NCI-H128 (cell line): Measurements from ENCODE around the gene CISTR.
A peak's percentile ranks its signal among the peaks of the same experiment; 100 is the strongest.

Experiments
- DNase-seq: peaks from one replicate; lab custom pipeline; 2025; ENCODE audit not compliant: unreplicated experiment; lab: John Stamatoyannopoulos, UW

The CISTR gene

DNA sequence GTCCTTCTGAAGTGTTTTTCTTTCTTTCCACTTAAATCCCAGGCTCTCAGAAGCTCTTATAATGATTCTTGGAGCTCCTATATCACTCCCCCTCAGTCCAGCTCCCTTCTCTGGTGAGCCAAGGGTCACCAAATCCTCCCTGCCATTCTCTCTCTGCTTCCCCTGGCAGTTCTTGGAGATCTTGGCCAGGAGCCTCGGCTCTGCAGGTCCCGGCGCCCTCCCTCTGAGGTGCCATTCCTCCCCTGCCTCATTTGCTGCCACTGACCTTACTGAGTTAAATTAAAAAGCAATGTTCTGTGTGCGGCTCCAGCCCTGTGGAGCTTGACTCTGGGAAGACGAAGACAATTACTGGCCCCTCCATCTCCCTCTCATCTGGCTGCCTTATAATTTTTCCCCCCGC lies 7.0 kb downstream of the CISTR start:
- DNase-seq, result no peak

DNA sequence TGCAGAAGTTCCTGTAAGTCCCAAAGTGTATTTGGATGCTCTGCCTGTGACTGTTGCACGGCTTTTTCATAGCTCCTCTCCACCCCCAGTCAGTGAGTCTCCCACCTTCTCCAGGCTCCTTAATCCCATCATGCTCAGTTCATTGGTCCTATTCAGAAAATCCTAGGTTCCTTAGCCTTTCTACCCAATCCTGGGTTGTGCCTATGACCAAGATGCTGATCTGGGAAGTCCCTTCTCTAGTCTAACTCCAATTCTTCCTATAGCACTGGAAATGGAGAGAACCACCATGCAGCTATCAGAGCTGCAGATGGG lies 7.7 kb downstream of the CISTR start:
- DNase-seq, result no peak

DNA sequence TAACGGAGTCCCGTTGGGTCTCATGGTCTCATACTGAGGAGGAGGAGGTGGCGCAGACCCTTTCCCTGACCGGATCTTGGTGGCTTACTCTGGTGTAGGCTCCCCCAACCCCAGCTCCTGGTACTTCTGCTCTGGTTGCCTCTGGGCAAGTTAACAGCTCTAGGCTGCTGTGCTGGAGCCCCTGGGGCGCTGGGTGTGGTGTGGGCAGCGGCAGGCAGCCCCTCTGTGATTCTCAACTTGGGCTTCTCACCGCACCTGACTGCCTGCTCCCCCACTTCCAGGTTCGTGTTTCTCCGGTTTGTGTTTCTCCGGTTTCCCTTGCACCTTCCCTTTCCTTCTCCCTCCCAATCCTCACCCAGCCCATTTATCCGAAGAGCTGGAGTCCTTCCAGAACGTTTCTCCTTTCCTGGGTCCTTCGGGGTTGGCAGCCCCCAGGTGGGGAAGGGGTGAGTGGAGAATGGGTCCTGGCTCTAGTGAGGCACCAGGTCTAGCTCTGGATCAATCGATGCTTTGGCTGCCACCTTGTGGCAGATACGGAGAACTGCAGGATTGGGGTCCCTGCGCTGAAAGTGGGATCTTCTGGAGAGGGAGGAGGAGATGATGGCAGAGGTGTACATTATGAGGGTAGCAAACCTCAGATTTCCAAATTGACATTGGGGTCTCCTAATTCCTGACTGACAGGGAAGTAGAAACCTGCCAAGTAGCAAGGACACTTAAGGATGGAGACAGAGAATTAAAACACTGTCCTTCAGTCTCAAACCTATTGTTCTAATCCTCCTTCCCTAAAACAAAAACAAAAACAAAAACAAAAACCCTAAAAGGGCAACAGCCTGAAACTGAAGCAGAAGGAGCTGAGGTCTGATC lies 8.3 kb downstream of the CISTR start:
- DNase-seq, result peak; percentile 70

DNA sequence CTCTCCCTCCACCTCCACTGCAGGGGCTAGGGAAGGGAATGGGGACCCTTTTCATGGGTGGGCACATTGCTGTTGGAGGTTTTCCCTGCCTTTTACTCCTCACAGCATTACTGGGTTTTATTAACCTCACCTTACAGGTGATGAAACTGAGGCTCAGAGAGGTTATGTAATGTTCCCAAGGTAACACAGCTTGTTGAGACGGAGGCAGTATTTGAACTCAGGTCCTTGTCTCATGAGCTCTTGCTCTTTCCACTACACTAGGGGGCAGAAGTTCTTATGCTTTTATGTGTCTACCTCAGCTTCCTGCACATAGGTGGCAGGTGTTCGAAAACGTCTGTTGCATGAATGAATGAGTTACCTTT lies 11.7 kb downstream of the CISTR start:
- no peak for DNase-seq

DNA sequence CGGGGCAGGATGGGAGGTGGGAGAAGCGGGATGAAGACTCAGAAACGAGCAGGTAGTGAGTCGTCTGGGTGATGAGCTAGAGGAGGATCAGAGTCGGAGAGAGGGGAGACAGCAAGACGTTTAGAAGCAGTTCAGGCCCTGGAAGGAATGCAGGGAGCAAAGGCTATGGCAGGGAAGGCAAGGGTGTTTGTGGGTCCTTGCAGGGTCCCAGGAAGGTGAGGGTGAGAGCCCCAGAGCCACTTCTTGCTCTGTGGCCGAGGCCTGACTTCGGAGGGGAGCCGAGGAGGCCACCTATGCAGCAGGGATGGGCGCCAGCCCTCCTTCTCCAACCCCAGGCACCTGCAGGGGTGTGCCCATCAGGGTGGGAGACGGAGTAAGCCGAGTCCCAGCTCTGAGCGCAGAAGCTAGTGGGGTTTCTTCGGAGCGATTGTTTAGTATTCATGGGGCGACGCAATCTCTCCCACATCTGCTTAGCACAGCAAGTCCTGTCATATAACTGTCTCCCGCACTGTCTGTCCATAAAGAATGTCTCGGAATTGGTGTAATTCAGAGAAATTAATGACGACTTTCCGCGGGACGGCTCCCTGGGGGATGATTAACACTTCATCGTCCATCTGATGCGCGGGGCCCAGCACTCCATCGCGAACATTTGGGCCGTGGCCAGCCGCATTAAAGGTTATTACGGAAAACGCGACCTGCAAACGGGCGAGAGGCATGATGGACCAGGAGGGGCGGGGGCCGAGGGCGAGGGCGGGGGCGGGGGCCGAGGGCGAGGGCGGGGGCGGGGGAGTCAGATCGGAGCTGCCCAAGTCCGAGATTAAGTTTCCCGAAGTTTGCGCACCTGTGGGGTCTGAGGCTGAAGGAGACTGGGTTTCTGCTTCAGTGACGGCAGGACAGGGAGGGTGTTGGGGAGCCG lies 12.3 kb downstream of the CISTR start:
- DNase-seq, result no peak

DNA sequence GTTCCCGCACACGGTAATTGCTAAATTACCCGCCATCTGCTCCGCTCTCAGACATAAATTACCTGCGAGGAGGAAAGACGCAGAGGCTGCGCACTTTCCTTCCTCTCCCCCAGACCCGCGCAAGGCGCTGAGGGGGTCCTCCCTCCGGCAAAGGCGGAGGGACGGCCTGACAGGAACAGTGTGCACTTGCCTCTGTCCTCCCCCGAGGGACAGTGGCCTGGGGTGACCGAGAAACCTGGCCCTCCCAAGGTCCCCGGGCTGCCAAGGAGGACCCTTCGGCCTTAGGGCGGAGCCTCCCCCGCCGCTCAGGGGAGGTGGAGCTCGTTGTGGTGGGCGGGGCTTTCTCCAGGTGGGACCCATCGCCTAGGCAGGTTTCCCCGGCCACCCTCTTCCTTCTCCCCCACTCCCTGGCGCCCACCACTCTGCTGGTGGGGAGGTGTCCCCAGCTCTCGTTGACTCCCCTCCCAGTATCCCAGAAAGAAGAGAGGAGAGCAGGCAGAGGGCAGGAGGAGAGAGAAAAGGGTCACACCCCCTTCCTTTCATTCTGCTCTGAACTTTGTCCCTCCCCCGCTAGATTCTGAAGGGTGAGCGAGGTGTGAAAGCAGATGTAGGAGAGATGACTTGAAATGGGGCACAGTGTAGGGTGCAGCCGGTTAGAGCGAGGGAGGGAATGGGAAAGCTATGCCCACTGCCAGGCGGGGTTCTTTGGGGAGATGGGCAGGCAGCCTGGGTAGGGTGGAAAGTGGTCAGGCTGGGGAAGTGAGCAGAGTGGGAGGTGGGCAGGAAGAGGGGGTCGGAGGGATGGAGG lies 13.2 kb downstream of the CISTR start:
- no peak for DNase-seq

DNA sequence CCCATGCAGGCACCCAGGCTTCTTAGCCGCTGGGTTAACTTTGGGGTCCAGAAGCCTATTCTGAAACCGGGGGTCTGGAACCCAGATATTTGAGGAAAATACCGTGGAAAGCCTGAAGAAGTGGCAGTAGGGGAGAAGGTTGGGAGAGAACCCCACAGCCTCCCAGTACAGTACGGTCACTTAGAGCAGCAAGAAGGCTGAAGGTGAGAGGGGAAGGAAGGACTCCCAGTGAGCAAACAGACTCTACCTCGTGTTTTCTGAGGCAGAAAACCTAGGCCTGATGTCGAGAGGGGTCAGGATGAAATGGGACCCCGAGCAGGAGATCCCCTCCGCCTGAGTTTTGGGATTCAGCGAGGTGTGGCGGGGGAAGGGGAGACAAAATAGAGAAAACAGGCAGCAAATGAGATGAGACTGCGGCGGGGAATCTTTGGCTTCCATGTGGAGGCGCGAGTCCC lies 13.8 kb downstream of the CISTR start:
- DNase-seq, result no peak

DNA sequence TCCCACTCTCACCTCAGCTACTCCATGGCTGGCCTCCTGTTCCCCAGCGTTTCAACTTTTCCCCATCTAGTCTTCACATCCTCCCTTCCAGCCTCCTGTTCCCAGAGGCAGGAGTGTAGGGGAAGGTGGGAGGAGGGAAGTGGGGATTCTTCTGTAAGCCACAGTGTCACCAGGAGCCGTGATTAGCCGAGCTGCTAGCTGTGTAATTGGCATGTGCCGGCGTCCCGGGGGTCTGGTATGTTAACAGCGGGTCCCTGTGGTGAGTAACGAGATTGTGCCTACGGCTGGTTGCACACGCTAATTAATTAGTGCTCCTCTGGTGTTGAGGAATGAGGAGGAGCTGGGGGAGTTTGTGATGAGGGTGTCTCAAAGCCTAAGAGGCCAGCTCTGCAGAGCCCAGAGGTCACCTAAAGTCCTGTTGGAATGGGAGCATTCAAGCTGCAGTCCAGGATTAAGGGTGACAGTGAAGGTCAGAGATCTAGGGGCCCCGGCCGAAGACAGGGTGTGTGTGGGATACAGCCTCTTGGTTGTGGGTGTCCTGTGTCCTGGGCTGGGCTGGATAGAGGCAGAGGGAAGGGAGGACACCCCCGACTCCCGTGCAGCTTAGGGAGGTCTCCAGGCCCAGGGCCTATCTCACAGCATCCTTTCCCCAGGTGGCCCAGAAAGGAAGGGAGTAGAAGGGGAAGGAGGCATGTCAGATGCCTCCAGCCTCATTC lies 14.5 kb downstream of the CISTR start:
- DNase-seq, result no peak

DNA sequence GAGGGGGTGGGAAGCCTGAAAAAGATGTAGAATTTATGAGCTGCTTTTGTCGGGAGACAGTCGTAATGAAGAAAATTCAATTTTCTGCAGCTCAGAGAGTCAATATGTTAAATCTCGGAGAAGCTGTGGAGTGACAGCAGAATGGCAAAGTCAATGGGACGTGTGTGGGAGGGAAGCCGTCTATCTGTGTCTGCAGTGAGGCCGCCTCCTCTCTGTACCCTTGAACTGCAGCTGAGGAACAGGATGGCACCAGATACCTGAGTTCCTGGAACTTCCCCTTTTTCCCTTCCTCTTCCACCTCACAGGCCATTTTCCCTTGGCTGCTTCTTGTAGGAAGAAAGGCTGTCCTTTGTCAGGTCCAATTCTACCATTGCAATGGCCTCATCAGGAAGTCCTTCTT lies 15.2 kb downstream of the CISTR start:
- DNase-seq, result no peak

DNA sequence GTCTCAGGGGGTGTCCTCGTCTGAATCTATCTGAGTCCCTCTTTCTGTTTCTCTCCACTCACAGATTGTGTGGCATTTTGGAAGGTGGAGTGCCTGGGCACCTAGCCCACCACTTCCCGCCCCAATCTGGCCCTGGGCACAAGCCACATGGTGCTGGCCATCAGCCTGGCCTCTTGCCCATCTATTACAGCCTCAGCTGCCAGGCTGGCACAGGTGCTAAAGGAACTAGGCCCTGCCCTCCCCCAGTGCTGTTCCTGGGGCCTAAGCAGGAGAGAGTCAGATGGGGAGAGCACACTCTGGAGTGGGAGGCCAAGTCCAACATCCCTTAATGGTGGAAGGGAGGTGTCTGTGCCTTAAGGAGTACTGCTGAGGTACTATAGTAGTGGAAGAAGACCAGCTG lies 16.2 kb downstream of the CISTR start:
- DNase-seq, result no peak

DNA sequence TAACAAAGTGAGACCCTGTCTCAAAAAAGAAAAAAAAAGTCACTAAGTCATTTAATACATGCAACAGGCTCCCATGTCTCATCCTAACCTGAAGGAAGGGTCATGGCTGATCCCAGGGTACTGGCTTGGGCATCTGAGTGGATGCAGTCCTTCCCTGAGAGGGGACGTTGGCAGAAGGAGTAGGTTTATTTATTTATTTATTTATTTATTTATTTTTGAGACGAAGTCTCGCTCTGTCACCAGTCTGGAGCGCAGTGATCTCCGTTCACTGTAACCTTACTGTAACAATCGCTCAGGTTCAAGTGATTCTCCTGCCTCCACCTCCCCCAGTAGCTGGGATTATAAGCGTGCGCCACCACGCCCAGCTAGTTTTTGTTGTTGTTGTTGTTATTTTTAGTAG lies 17.4 kb downstream of the CISTR start:
- no peak for DNase-seq

DNA sequence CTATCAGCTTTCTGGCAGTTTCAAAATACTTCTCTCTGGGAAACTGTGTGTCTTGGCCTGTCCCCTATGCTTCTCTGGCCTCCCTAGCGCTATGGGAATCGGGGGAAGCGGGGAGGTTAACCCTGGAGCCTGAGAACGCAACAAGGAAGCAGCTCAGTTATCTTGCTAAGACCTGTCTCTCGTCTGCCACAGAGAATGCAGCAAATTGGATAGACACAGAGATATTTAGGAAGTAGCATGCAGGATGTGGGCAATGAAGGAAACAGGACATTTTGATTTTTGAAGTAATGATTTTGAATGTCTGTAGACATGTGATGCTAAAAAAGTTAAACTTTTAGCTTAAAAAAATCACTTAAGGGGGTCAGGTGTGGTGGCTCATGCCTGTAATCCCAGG lies 18.0 kb downstream of the CISTR start:
- no peak for DNase-seq

DNA sequence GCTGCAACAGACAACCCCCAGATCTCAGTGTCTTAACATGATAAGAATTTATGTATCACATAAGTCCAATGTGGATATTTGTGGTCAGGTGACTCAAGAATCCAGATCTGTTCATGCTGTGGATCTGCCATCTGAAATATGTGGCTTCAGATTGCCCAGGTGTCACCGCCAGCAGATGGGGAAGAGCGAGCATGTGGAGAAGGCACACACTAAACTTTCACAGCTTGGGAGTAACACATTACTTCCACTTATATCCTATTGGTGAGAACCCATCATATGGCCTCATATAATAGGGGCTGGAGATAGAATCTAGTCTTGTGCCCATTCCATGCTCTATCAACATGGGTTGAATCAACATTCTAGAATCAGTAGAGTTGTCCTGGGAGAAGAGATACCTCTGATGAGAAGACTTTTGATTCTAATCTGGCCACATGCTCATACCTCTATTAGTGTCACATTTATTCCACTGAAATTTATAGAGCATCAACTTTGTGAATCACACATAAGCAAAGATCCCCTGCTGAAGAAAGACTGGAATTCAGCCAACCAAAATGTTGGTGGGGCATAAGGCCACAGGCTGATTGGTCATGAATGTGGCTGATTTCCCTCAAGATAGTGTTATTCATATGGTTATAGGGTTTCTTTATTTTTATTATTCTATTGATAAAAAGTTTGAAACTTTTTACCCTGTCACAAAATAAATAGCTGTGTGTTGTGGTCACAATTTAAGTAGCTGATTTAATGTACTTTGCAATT lies 18.6 kb downstream of the CISTR start:
- DNase-seq, result no peak

DNA sequence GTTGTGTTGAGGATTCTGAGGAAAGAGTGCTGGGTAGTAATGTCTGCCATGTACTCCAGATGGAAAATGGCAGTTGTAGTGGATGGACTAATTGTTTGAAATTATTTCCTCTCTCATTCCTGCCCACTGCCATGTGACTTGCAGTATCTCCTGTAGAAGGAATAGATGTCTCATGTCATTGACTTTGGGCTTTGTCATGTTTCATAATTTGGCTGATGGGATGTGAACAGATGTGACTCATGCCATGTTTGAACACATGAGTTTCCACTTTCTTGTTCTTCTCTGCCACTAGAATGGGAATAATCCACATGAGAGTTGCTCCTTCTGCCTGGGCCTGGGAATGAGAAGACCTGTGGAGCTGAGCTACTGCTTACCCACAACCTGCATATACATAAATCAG lies 22.1 kb downstream of the CISTR start:
- no peak for DNase-seq

DNA sequence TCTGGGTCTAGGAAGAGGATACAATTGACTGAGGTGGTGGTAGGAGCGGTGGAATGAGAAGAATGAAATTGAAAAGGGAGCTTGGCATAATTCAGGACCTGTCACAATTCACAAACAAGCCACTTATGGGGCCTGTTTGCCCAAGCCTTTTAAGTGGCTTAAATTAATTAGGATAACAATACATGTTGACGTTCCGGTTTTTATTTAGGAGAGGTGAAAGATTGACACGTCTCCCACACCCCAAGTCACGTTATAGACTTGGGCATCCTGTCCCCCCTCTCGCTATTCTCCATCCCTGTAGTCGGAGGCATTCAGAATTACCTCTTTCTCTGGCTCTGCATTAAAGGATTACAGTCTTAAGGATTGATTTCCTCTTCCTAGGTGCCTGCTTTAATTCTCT lies 23.6 kb downstream of the CISTR start:
- no peak for DNase-seq

DNA sequence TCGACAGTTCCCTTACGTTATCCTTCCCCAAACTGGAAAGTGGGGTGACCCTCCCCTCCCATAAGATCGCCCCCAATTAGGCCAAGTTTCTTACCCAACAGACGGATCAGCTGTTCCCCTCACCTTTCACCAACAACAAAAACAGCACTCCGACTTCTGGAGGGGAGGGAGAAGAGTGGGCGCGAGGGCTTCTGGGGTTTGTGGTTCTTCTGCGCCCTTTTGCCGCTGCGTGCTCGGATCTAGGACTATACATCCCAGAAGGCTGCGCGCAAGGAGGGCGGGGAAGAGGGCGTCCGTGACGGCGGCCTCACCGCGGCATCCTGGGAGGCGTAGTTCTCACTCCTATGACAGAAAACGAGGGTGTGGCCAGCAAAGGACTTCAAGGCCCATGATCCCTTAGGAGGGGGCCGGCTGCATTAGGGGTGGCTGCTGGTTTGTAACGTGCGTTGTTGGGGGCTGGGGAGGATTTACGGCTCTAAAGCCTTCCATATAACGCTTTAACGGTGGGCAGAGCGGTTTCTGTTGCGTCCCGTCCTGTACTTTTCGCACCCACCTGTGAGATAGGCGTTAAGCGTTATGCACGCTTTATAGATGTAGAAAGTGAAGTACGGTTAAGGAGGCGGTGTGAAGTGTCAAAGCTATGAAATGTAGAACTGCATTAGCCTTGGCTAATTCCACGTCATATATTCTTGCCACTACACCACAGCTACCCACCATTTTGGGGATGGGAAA lies 24.3 kb downstream of the CISTR start, which contains the start of gene CALCOCO1:
TSS of gene CALCOCO1 (minus strand) at position 143 of the 732 bp plus-strand sequence. CDS start 2,210 bp downstream, outside the sequence.
- DNase-seq, result peak; percentile 89

DNA sequence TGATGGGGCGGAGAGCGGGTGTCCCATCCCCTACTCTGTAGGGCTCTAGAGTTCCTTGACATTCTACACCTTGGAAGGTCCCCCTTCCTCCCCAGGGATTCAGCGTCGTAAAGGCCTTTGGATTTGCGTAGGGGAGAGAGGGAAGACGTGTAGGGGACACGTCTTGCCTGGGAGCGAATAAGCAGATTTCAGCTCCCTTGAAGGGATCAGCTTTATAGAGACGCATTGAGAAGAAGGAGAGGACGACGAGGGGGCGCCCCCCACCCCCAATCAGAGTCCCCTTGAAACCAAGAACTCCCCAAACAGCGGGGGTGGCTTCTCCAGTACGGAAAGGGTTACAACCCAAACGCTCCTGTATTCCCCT lies 24.9 kb downstream of the CISTR start:
- no peak for DNase-seq

DNA sequence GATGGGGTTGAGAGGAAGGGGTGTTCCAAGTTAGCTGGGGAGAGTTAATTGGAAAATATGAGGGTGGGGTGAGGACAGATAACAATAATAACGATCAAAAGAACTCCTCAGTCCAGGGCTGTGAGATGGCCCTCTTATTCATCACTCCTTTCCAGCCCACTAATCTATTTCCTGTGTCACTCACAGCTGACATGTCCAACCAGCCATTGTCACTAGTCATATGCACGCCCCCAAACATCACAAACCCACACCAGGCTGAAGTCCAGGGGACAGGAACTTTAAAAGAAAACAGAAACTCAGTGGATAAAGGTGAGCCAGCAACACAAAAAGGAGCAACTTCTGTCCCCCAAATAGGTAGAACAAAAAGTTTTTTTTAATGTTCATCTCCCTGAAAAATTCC lies 25.4 kb downstream of the CISTR start:
- DNase-seq, result no peak

DNA sequence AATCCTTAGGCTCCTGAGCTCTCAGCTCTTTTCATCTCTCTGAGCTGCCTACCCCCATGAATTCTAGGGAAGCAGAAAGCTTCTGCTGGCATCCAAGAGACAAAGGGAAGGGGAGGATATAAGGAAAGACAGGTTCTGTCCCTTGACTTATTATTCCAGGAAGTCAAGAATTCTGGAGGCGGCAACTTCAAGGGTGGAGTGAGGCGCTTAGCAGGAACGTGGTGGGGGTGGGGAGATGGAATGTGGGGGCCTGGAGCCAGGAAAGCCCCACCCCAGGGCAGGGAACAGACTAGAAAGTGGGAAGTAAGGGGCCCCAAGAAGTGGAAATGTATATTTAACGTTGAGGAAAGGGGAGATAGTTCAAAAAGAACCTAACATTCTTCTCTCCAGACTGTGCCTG lies 26.0 kb downstream of the CISTR start:
- no peak for DNase-seq
